COLO668 (cell line): ENCODE measurements around the gene HOTAIR.

Source experiments
- DNase-seq: peaks from one replicate; lab custom pipeline; 2025; ENCODE audit not compliant: unreplicated experiment; lab: John Stamatoyannopoulos, UW

Gene HOTAIR

DNA sequence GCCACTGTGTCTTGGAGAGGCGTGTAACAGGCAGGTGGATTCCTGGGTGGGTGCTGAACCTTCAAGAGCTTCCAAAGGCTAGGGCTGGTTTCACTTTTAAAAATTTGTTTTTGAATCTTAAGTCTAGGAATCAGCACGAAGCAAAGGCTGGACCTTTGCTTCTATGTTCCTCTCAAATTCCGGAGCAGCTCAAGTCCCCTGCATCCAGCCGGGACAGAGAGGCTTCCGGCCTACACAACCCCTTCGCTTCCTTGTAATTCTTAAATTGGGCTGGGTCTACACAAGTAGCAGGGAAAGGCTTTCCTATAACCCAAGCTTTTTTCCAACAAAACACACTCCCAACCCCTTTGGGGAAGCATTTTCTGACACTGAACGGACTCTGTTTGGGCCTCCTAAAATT is 11.7 kb downstream of the HOTAIR start:
- no peak for DNase-seq

DNA sequence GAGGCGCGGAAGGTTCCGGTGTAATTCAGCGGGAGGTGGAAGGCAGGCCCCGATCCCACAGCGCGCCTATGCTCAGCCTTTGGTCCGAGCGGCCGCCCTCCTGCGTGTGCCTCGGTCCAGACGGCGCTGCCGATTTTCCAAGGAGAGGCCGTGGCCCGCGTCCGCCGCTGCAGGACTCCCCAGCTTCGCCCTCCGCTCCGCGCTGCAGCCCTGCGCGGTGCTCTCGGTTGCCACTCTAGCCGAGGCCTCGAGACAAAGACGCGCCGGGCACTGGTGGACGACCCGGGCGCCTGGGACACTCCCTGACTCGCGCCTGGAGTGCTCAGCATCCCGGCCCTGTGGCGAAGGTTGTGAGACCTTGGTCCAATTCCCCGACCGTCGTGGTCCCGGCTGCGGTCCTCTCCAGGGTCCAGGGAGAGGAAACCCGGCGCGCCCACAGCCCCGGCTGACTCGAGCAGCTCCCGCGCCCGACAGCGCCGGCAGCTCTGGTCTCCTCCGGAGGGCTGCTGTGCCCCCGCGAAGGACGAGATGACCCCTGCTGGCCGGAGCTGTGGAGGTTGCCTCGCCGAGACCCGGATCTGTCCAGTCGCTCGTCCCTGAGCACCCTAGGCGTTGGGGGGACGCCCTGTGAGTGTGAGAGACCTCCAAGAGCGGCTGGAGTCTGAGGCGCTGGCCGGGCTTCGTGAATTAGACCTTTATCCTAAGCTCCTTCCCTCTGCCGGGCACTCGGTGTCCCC is 13.6 kb downstream of the HOTAIR start:
- no peak for DNase-seq

DNA sequence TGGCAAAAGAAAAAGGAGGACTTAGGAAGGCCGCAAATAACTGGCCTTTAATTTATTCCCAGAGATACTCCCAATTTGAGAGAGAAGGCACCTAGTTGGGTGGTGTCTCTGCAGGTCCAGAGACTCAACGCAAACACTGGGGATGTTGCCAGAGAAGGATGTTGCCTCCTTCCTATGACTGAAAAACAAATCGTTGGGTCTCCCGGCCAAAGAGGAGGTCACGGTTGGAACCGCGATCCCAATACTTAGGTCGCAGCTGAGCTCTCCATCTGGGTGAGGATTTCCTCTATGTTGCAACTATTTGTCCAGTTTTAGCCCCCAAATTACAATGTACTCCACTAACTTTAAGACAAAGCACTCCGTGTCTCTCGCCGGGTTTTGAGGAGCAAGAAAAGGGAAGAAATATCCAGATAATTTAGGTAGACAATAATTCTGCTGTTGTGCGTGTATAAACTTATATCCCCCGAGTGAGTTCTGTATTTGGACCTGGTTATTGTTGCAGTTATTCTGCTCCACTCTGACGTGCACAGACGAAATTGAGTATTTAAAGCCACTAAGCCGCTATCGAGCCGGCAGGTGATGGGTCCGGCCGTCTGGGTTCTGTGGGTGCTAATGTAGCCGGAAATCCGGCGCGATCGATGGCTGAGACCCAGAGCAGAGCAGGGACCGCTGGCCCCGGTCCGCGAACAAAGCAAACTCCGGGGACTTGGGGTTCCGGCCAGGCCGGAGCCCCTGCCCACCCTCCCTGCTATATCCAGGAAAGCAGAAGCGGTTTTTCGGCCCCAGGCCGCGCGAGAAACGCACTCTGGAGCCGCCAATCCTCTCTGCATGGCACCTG is 14.3 kb downstream of the HOTAIR start:
- no peak for DNase-seq

DNA sequence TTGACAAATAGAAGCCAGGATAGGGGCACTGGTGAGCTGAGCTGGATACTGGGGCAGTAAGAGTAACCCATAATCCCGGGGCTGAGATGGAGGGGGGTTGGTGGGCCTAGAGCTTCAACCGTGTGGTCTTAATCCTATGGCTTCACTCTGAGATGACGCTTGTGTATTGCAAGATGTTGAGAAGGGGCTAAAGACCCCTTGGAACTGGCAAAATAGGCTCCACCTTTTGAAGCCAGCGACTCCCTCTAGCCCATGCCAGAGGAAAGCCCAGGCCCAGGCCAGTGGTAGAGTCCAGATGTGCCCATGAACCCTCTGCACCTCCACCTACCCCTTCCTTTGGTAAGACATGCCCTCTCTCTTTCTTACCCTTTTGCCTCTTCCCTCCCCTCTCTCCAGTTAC is 15.4 kb downstream of the HOTAIR start:
- no peak for DNase-seq

DNA sequence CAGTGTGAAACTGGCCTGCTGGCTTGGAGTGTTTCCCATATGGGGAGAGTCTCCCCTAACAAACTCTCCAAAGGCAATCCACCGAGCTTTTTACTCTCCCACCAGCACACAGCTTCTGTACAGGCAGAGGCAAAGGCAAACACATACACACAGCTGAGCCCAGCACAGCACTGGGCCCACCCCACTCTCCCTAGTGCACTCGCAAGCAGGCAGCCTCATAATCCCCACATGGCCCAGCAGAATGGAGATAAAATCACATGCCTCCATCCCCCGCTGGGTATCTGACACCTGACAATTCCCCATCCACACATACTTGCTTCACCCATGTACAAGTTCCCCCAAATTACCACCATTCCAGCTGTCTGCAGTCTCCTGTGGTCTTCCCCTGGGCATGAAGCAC is 16.6 kb downstream of the HOTAIR start:
- no peak for DNase-seq

DNA sequence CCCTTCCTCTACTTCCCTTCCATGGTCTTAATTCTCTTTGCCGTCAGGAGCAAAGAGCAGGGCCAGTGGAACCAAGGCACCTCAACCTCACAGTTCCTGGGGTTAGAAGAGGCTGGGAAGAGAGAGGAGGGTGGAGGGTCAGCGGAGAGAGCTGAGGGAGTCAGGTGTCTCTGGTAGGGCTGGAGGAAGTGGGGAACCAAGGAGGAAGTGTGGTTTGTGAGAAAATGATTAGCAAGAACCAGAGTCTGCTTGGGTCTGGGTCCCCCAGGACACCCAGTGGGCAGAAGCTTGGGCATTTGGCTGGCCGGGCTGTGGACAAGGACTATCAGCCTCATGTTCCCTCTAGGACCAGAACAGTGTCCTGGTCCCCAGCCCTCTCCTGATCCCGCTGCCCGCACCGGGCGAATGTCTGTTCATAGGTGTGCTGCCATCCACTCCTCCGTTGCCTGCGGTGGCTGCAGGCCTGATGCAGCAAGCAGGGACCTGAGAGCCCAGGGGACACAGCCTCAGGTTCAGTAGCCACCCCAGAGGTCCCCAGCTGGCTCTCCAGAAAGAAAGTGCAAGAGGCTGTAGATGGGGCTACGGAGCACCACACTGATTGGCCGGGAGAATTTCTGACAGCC is 17.7 kb downstream of the HOTAIR start:
- DNase-seq: no peak

DNA sequence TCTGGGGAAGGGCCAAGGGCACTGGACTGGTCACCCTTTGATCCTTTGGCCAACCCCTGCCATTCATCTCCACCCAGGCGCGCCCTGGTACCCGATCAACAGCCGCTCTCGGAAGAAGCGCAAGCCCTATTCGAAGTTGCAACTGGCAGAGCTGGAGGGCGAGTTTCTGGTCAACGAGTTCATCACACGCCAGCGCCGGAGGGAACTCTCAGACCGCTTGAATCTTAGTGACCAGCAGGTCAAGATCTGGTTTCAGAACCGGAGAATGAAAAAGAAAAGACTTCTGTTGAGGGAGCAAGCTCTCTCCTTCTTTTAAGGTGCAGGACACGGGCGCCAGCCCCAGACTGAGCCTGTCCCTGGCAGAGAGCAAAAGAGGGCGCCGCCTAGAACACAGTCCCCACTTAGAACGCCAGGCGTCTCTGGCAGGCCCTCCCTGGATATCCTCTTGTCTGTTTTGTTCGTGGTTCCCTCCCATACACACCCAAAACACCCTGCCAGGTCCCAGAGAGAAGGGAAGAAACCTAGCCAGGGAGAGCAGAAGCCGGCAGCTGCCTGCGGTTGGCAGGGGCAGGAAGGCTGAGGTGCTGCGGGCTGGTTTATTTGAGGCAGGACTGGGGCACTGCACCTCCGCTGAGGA is 18.4 kb downstream of the HOTAIR start:
- no peak for DNase-seq

DNA sequence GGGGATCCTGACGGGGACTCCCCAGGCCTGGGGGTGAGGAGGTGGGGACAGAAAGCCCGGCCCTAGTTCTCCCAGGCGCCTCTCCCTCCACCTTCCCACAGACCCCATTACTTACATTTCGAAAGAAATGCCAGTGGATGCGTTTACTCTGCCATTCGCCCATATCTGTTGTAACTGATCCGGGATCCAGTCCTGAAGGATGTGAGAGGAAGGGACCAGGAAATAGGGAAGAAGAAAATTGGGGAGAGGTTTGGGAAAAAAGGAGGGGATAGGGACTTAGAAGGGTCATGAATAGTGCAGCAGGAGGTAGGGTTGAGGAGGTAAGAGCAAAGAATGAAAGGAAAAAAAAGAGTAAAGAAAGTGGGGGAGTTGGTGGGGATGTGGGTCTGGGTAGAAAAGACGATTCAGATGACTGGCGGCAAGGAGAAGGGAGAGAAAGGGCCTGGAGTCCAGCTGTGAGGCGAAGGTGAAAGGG is 18.9 kb downstream of the HOTAIR start:
- no peak for DNase-seq

DNA sequence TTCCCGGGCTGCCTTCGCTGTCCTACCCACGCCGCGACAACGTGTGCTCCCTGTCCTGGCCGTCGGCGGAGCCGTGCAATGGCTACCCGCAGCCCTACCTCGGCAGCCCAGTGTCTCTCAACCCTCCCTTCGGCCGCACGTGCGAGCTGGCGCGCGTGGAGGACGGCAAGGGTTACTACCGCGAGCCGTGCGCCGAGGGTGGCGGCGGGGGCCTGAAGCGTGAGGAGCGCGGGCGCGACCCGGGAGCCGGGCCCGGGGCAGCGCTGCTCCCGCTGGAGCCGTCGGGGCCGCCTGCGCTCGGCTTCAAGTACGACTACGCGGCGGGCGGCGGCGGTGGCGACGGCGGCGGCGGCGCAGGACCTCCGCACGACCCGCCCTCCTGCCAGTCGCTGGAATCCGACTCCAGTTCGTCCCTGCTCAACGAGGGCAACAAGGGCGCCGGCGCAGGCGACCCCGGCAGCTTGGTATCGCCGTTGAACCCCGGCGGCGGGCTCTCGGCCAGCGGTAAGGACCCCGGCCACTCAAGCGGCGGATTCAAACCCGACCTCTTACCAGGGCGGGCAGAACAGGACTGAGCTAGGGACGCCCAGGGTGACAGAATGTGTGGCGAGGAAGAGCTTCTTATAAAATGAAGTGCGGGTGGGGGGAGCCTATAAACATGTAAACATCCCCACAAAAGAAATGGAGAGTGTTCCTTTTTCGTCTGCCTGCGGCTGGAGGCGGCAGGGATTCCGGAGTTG is 19.5 kb downstream of the HOTAIR start:
- DNase-seq: no peak

DNA sequence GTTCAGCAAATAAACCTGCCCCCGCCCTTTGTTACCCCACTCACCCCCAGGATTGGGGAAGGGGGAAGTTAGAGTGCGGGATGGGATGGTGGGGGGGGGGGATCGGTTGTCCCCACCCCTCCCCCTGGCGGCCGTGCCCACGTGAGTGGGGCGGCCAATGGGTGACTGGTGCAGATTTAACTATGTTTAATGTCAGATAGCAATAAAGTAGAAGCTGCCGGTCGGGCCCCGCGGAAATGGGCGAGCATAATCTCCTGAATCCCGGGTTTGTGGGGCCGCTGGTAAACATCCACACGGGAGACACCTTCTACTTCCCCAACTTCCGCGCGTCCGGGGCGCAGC is 20.1 kb downstream of the HOTAIR start, which contains the start of gene HOXC12:
Gene HOXC12 (plus strand): TSS at position 210 of the 342 bp plus-strand sequence. CDS start 27 bp downstream, at position 237.
- DNase-seq: no peak

DNA sequence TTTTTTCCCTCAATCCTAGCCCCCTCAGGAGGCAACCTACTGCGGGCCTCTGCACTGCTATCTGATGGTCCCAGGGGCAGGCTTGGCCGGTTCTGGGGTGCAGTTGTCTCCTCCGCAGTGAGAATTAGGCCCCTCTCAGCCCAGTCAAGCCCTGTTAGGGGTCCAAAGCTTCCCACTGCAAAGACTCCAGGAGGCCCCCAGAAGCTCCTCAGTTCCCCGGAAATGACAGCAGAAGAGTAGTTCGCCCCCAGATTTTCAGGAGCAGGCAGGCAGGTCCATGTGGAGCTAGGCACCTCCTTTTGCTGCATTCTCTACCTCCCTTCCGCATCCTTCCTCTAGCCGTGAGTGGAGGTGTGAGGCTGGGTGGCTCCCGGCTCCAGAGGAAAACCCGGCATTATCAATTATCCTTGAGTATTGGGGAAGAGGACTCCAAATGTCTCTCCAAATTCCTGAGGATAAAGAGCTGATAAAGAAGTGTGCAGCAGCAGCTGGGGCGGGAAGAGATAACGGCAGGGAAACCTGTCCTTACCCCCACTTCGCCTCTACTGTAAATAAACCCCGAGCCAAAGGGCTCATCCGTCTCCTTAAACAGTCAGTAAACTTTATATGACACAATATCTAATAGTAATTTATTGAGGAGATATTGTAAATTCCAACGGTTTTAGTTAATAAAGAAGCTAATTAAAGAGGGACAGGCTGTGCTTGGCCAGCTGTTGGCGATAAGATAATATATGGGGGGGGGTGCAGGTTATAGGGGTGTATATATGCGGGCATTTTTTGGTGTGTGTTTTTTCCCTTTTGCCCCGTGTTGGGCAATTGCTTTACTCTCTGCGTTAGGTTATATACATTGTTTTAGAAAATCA is 20.7 kb downstream of the HOTAIR start:
- DNase-seq: no peak

DNA sequence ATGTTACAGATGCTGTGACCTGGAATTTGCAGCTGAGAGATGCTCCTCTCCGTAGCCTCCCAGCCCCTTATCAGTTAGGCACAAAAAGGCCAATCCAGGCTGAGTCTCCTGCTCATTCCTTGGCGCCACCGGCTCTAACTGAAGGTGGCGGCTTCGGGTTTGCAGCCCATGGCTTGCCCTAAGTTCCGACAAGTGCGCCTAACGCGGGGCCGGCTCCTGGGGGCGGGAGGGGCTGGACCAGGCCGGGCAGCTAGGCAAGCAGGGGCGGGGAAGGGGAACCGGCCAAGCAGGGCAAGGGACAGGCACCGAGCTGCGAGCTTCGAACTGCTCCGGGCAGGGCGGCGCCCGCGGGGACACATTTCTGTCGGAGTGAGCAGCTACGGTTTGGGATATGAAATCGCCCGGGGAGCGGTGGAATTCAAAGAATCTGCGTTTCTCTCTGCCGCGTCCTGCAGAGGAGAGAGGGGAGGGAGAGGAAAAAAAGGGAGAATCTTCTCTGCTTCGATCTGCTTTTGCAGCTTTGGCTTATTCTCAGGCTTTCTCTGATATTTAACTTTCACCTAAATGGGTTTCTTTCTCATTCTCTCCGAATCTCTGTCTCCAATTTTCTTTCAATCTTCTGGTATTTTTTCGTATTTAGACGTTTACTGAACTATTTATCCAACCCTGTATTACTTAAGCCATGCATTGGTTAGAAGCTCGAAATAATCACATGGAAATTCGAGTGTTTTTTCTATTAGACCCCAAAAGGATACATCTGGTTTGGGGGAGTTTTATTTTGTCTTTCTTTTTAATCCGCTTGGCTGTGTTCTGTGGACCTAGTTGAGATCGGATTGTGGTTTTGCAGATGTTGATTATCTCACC is 21.7 kb downstream of the HOTAIR start:
- no peak for DNase-seq

DNA sequence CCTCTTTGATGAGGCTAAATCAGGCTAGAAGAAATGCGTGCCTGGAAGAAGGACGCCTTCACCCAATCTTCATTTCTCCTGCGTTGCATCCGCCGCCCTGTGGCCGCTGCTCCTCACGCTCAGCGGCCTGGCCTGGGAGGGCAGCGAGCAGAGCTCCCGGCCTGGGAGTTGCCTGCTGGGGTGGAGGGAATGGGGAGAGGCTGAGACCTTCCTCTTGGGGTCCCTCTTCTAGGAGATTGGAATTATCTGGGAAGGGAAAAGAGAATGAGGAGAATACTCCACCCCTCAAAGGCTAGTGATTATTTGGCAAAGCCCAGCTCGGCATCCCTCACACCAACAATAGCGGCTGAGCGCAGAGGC is 22.4 kb downstream of the HOTAIR start:
- no peak for DNase-seq

DNA sequence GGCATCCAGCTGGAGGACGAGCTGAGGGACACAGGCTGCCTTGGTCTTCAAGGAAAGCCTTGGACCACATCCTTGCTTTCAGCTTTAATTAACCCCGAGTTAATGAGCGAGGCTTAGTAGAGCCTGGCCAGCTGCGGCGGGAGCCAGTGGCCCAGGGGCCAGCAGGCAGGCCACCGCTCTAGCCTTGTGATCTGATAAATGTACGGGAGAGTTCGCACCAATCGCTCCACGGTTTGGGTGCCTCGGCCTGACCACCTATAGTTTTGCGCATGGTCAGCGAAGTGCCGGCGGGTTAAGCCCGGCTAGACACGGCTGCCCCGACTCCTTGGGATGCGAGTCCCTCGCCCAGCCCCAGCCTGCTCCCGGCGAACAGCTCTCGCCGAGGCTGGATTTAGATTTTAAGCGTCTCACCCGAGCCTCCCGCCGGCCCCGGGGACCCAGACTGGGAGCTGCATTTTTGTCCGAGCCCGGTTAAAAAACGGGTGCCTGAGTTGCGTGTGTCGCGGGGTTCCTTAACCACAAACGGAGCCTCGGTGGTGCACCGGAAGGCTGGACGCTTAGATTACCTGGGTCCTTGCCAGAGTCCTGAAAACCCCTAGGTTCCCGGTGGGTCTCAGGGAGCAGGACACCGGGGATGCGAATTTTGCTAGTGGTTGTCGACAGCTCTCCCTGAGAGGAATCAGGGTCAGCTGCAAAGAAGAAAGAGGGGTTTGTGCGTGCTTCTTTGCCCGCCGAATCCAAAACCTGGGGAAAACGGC is 23.0 kb downstream of the HOTAIR start:
- DNase-seq: no peak

DNA sequence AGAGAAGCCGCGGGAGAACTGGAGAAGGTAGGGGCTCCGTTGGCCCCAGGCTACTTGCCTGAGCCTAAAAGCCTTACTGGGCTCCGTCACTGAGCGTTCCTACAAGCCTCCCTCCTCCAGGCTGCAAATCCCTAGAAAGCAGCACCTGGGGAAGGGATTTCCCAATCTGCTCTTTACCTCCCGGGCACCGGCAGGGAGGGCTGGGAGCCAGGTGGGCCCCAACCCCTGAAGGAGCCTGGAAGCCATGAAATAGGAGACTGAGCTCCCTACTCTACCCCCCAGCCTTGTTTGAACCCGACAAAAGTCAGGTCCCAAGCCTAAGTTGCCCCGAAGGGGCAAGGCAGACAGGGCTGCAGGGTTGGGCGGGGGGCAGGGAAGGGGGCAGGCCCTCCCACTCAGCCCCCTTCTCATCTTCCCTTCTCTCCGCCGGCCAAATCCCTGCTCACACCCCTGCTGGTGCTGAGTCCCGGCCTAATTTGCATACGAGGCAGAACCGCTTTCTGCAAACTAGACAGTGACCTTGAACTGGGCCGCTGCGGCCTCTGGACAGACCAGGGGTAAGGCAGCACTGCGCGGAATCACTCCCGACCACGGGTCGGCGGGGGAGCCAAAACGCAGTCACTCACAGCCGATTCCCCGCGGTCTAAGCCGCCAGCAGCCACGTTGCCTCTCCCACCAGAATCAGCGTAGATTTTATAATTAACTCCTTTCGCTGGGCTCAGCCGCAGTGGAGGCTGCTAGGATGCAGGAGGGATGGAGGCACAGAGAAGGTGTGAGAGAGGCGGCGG is 23.8 kb downstream of the HOTAIR start:
- no peak for DNase-seq

DNA sequence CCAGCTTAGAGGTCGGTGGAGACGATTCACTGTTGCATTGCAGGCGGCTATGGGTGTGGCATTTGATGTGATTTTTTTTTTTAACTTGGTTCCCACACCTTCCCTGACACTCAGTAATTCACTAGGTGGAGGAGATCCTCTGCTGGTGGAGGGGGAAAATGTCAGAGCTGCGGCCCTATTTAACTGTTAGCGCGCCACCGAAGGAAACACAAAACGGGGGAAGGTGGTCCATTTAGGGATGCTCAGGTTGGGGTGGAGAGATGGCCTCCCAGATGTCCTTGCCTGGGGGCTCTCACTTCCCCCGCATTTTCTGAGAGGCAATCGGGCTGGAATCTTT is 24.3 kb downstream of the HOTAIR start:
- no peak for DNase-seq

DNA sequence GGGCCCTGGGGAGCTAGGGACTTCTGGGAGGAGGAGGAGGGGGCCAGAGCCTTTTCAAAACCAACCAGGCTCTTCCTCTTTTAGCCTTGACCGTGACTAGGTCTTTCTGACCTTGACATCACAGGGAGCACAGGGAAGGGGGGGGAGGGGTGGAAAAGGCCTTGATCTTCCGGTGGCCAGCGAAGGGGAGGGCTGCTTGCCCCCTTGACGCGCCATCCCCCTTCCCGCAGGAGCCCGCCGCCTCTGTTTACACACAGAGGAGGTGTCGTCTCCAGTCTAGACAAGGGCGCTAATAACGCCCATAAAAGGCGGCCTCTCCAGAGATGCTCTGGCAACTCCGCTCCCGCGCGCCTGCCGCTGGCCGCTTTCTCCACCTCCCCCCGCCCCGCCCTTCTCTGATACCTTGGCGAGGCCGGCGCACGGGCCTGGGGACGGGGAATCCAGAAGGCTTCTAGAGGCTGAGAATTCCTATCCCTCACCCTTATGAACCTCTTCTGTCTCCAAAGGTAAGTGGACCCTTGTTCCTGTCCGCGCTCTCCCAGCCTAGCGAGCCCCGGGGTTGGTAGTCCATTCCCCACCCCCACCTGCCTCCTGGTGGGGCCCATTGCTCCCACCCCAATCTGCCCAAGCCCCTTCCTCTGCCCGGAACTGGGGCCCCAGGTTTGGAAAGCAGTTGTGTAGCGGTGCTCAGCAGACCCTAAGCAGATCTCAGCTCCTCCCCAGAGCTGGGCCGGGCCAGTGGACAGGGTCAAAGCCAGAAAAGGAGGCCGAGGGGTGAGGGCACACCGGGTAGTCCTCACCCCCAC is 24.9 kb downstream of the HOTAIR start:
- no peak for DNase-seq
